DOHH2 (cell line): ENCODE data around the gene AMZ1.

ENCODE experiments used
- EZH2phosphoT487 ChIP-seq: fragments of 200-600 bp; sonication (generic); IDR thresholded peaks from 2 replicates; pipeline ENCODE4 v1.6.1; 2017; ENCODE audit warnings: borderline replicate concordance, mild to moderate bottlenecking, antibody characterized with exemption, low read length, moderate library complexity, mixed read lengths
- TF ChIP-seq, protein P1 (sequence below): fragments of 200-600 bp; sonication (generic); IDR thresholded peaks from one replicate; pipeline ENCODE4 v1.5.1; 2014; ENCODE audit warnings: antibody characterized with exemption, mild to moderate bottlenecking, low read depth, low read length; ENCODE audit not compliant: poor library complexity, severe bottlenecking

DNA sequence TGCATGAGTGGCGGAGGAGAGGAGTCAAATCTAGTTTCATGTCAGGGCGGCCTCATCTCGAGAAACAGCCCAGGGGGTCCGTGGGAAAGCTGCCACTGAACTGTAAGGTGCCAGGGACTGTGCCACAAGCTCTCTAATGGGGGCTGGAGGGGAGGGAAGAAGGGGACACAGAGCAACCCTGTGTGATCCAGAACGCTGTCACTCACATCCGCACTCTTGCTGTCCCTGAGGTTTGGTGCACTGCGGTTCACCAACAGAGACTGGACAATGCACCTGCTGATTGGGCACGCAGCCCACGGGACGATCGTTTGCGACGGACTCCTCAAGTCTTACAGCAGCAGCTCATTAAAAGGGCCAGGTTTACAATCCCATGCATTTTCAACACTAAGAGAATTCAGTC, 47.7 kb downstream of the AMZ1 start:
- TF ChIP-seq, protein P1, sequence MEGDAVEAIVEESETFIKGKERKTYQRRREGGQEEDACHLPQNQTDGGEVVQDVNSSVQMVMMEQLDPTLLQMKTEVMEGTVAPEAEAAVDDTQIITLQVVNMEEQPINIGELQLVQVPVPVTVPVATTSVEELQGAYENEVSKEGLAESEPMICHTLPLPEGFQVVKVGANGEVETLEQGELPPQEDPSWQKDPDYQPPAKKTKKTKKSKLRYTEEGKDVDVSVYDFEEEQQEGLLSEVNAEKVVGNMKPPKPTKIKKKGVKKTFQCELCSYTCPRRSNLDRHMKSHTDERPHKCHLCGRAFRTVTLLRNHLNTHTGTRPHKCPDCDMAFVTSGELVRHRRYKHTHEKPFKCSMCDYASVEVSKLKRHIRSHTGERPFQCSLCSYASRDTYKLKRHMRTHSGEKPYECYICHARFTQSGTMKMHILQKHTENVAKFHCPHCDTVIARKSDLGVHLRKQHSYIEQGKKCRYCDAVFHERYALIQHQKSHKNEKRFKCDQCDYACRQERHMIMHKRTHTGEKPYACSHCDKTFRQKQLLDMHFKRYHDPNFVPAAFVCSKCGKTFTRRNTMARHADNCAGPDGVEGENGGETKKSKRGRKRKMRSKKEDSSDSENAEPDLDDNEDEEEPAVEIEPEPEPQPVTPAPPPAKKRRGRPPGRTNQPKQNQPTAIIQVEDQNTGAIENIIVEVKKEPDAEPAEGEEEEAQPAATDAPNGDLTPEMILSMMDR = no peak
- no peak for TF ChIP-seq EZH2phosphoT487
